Stimulated activated CD4-positive, alpha-beta T cell treated with anti-CD3 and anti-CD28 coated beads, Interleukin-15, amount 100 ng/mL, for 1 hour (primary cell): ENCODE results near the gene SYNPO2.
"Not testable (repeated sequence)": the region's sequence is repeated elsewhere in the genome, so short reads cannot be mapped to it uniquely, and the experiment has no call there.

Experiments
- DNase-seq, 2 donors: peaks; one replicate each; pipeline ENCODE4 v3.0.0-alpha.2; 2020; ENCODE audit warnings: low read depth in 1 of 2, low spot score in 1 of 2

The SYNPO2 gene

DNA sequence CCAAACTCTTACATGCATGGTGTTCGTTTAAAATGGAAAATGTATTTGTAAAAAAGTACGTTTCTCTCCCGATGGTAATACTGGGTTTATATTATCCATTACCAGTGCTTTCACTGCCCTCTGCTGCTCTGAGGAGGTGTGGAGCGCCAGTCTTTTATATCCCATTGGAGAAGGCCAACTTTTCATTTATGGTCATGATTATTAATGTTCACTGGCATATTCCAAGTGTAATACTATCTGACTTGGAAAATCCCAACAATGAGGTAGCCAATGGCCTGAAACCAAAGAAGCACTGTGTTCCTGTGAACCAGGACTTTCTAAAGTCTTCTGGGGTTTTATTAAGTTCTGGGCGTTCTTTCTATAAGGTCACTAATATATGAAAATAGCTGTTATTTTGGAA lies 80.7 kb downstream of the SYNPO2 start:
- no peak for DNase-seq

DNA sequence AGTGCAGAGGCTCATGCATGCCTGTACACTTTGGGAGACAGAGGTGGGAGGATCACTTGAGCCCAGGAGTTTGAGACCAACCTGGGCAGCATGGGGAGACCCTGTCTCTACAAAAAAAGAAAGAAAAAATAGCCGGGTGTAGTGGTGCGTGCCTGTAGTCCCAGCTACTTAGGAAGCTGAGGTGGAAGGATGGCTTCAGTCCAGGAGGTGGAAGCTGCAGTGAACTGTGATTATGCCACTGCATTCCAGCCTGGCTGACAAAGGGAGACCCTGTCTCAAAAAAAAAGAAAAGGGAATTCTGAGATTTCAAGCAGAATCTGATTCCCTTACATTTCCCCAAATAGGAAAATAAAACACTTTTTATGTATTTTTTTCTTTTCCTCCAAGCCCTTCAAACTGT lies 83.5 kb downstream of the SYNPO2 start:
- no peak for DNase-seq

DNA sequence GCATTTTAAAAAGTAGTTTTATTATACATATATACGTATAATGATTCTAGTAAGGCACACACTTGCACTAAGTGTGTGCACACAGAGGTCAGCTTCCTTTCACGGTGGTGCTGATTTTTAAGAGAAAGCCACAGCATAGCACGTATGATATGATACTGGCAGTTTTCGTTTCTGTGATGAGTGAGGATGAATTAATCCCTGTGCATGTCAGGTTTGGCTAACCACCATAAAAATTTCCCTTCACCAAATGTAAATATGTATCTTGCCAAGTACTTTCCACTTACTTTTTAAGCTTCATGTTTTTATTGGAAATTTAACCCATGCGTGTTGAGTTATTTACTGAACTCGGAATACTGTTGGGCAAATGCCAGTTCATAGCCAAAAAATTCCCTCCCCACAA lies 84.6 kb downstream of the SYNPO2 start:
- DNase-seq, result no peak

DNA sequence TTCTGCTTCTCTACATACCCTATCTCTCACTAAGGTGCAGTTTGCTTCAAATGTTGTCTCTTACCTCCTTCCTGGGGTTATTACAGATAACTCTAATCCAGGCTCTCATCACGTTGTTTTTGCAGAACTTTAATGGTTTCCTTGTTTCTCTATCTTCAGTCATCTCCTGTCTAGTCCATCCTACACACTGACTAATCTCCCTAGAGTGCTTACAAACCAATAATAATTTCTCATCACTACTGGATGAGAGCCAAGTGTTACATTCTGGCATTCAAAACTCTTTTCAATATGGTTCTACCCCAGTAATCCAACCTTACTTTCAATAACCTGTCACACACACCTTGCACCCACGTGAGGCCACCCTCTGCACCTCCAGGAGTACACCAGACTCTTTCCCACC lies 86.1 kb downstream of the SYNPO2 start:
- no peak for DNase-seq

DNA sequence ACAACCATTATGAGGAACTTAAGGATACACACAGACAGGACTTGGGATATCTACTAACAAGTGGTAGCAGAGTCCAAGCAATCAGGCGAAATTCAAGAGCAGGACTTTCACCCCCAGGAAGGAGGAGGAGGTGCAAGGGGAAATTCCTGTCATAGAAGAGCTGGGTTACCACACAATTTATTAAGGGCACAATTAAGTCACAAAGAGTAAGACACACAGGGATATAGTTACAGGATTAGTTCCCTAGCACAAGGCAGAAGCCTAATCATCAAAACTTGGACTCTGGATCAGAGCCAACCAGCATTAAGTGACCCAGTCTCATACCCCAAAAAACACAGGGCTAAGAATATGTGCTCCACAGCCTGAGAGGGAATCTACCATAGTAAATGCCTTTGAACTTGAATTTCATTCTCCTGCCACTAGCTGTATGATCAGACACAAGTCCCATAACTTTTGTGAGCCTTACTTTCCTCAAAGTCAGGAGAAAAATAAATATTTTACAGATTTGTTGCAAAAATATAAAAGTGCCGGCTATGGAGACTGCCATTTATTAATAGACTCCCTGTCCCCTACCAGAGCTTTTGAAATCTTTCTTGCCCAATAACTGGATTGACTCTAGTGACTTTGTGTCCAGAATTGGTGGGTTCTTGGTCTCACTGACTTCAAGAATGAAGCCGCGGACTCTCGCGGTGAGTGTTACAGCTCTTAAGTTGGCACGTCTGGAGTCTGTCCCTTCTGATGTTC lies 87.0 kb downstream of the SYNPO2 start:
- no peak for DNase-seq

DNA sequence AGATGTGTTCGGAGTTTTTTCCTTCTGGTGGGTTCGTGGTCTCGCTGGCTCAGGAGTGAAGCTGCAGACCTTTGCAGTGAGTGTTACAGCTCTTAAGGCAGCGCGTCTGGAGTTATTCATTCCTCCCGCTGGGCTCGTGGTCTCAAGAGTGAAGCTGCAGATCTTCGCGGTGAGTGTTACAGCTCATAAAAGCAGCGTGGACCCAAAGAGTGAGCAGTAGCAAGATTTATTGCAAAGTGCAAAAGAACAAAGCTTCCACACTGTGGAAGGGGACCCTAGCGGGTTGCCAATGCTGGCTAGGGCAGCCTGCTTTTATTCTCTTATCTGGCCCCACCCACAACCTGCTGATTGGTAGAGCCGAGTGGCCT lies 87.5 kb downstream of the SYNPO2 start:
- not testable (repeated sequence) for DNase-seq

DNA sequence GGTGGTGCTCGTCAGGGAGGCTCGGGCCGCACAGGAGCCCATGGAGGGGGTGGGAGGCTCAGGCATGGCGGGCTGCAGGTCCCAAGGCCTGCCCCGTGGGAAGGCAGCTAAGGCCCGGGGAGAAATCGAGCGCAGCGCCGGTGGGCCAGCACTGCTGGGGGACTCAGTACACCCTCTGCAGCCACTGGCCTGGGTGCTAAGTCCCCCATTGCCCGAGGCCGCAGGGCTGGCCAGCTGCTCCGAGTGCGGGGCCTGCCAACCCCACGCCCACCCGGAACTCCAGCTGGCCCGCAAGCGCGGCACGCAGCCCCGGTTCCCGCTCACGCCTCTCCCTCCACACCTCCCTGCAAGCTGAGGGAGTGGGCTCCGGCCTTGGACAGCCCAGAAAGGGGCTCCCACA lies 88.4 kb downstream of the SYNPO2 start:
- DNase-seq, result not testable (repeated sequence)

DNA sequence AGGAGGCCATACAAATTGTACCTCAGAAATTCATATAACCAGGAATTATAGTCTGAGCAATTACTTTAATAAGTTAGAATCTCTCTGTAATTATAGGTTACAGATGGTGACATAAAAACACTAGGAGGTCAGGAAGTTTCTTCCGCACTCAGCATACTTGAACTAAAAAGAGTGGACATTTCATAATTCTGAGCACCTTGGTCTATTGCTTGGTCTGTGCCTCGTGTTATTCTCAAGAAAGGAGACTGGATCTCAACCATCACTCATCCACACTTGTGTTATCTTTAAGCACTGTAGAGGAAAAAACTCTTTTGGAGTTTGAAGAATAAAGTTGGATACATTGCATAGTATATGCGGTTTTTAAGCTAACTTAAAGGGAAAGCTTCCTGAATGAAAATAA lies 91.1 kb downstream of the SYNPO2 start:
- DNase-seq, result no peak

DNA sequence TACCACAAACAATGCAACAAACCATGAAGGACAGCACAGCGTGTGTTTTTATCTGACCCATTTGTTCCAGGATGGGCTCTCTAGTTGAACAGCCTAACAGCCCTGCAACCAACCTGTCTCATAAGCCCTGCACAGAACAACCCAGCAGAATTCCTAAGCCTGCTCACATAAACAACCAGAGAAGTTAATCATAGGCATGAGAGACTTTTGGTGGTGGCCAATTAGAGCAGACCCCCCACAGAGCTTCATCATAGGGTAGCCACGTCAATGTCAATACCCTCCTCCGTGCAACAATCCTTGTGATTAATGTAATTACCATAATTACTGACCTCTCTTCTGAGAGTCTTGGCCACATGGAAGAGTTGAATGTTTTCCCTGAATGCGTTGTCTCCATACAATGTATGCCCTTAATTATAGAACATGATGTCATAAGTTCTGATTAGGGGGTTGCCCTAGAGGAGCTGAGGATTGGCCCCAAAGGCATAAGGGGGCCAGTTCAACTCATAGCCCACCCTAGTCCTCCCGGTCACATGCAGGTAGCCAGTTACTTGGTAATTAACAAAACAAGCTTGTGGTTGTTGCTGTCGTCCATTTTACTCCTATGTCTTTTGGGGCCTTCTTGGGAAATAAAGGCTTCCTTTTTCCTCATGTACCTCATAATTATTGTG lies 92.7 kb downstream of the SYNPO2 start:
- no peak for DNase-seq

DNA sequence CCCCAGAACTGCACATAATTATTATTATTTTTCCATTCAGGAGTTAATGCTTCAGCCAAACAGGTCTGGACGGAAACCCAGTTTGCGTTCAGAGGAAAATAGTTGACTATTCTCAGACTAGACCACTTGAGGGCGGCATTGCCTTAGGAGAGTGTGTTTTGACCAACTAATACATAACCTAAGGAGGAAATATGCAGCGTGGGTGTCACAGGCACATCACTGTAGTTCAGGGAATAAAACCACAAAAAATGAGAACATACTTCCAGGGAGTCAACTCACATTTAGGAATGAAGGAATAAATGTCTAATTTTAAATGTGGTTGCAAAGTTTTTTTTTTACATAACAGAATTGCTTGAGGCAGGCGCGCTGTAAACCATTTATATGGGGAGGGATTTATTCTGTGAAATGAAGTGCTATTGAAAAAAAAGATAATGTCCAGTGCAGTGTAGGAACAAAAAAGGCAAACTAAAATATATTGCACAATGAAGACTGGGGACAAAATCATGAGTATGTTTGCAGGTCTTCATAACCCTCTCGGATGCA lies 93.3 kb downstream of the SYNPO2 start:
- no peak for DNase-seq

DNA sequence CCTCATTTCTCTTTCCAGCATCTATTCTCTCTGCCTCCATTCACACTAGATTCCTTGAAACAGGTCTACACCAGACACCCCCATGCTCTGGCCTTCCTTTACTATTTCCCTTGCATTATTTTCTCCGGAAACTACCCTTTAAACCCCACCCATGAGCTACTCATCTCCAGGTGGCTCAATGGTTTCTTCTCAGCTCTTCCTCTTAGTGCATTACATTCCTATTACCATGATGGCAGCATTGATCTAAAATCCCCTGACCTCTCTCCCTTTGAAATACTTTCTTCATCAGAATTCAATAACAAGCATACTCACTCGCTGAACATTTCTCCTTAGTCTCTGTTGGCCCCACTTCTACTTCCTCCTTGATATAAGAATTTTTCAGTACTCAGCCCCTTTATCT lies 94.6 kb downstream of the SYNPO2 start:
- no peak for DNase-seq

DNA sequence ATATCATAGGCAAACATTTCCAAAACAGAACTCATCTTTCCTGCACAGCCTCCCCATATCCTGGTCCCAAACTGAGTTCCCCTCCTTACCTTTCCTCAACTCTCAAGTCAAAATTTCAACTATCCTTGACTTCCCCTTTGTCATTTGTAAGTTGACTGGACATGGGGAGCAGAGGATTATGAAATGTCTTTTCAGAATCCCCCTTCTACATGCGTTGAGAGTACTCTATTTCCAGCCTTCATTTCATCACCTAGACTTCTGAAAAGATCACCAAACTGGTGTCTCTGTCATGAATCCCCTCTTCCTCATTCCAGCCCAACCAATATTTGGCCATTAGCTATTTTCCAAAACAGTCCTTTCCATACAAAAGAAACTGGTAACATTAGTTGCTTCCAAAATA lies 95.2 kb downstream of the SYNPO2 start:
- no peak for DNase-seq

DNA sequence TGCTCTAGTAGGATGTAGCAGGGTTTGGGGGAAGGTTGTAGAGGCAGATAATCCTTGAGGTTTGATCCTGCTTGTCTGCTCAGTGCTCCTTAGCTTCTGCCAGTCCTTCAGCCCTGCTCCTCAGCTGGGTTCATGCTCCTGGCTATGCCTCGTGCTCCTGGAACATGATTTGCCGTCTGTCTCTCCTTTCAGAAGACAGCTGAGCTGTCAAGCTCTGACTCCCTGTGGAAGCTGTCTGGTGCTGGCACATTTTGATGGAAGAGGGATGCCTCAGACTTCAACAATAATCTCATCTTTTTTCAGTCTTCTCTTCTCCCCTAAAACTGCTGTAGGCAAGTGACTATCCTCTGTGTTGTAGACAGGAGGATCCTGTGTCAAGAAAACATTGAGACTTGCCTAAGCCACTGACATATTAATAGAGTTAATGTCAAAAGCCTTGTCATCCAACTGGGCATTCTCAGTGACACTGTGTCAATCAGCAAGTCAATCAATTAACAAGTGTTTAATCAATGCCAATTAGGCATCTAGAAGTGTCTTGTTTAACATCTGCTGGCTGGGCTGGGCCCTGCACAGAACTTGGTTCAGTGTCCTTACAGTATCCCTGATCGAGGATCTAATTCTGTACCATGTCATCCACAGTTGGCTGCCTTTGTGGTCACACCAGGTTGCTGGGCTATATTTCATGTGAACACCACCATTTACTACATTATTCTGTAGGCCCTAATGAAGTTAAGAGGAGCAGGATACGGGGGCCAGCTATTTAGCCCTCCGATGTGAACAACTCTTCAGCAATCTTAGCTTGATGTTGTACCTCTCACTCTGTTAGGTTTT lies 96.7 kb downstream of the SYNPO2 start:
- no peak for DNase-seq

DNA sequence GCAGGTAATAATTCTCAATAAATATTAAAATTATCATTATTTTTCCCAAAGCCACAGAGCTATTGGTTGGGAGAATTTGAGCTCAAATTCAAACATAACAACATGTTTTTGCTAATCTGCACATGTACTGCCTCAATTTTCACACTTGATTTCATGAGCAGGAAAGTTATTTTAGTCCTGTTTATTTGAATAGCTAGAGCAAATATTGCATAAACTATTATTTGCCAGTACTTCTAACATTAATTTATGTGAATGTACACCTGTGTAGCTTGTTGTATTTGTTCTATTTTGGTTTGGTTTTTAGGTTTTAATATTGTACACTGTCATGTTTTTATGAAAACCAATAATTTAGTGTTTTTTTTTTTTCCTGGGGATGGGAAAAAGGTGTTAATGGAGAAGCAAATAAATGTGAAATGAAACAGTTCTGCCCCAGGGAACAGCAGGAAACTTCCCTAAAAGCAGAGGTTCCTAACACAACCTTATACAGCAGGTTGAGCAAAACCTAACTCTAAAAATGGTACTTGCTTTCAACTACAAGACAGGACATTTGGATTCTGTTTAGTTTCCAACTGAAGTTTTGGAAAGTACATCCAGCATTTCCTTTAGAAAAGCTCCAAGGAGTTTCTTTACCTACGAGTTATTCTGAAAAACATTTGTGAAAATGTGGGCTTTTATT lies 99.4 kb downstream of the SYNPO2 start:
- no peak for DNase-seq

DNA sequence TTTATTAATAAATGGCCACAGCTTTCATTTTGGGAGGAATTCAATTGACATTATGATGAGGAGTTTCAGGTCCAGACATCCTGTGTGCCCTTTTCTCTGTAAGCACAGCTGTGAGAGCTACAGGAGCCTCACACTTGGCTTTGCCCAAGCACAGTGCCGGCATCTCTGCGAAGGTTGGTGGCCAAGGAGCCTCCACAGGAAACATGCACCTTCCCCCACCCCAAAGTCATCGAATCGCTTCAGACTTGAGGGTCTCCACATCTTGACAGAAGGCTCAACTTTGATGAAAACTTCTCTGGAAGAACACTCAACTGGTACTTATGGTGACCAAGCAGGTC lies 100.0 kb downstream of the SYNPO2 start:
- DNase-seq, result no peak

DNA sequence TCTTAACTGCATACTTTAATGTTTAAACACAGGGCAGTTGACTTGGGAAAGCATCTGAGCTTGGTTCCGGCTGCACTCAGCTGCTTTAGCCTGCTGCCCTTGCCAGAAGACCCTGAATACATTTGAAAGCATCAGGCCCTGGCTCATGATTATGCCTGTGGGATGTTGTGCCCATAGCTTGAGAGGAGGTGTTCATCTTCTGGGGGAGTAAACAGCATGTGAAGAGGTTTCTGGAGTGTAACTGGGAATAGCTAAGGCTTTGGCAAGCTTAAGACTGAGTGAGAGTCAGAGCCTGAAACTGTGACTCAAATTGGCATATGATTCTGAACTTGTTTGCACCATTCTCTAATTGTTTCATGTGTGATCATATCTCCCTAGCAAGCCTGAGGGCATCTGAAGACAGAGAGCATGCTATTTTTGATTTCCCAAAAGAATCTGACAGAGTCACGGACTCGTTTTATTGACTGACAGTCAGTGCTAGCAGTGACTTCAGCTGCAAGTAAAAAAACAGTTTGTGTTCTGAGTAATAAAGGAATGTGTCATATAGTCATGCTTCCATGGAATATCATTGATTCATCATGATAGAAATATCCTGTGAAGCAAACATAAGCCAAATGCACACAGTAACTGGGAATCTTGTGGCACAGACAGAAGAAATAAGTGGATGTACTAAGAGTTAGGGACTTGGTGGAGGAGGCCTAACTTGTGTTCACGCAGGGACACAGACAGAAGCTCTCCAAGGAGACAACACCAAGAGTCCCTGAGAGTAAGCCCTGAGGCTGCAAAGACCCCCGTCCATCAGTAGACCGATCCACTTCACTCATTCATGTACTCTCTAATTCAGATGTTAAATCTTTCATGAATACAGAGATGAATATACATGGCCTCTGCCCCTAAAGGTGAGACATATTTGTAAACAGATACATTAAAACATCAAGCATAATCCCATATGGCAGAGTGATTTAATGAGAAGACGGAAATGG lies 100.7 kb downstream of the SYNPO2 start:
- DNase-seq, result no peak

DNA sequence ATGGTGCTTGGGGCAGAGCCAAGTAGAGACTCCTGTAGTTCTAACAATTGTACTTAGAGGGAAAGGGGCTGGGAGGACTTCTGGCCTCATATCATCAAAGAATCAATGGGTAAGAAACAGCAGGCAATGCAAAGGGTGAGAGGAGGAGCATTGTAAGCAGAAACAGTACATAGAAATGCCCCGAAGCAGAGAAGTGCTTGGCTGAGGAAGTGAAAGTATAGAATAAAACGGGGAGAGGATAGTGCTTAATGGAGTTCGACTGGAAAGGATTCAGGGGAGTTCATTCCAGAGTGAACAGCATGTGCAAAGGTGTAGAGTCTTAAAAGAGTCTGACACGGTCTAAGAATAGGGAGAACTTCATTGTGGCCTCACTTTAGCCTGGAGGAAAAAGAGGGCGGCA lies 103.0 kb downstream of the SYNPO2 start:
- DNase-seq, result no peak

DNA sequence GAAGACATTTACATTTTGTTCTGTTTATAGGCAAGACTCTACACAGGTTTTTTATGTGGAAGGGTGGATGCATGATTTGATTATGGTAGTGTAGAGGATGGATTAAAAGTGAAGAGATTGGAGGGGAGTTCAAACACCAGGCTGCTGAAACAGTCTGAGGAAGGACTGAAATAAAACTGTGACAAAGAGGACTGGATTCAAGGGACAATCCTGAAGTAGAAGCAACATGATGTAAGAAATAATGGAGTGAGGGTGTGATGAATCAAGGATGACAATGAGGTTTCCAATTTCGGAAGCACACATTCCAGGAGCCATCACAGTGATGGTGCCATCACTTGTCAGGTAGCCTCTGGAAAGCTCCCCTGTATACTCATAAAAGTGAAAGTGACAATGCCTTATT lies 103.5 kb downstream of the SYNPO2 start:
- DNase-seq, result no peak

DNA sequence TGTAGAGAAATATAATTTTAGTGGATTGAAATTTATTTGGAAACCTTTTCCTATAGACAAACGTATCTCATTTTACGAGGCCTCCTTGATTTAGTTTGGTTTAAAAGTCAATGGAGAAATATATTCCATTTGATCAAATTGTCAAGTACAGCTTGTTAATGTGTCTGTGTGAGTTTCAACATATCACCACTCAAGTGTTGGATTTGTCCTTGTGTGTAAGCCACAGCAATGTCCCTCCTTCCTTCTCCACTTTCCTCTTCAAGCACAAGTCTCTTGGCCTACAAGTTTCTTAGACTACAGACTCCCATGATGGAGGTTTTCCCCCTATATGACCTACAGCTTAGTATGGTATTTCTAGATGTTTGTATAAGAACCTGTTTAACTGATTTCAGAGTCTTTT lies 104.7 kb downstream of the SYNPO2 start:
- no peak for DNase-seq

DNA sequence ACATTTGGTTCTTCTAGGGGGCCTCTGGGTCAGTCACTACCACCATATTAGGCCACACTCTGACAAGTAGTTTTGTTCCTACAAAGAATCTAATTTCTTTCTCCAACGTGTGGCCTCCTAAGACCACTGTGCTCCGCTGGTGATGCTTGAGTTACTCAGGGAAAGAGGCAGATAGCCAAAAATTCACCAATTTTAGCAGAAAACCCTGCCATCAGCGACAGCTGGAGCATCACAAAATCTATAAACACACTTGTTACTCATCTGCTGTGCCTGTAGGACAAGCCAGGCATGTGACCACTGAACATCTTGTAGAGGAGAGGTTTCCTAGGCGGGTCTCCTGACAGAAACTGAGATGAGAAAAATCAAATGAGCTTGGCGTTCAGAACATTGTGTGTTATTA lies 105.4 kb downstream of the SYNPO2 start:
- no peak for DNase-seq
